GM23338 (cell line): ENCODE data around the gene PARVG. TPM values are rescaled to one million over a fixed set of nuclear protein-coding genes. Genes with fewer than 3 reads are reported as not detected.

Source experiments
- ATAC-seq: fragments of 200-7000 bp; cut with Tn5 transposase; 3 replicates; pipeline ENCODE4 v1.9.1; 2020
- DNase-seq: peaks from one replicate; pipeline ENCODE4 v3.0.0-alpha.2; 2015; ENCODE audit warnings: low spot score
- H2AFZ ChIP-seq: fragments of 200-600 bp; sonication (generic); 2 replicates; pipeline ENCODE4 v1.8.0; 2016; ENCODE audit warnings: antibody characterized with exemption, mild to moderate bottlenecking, moderate library complexity
- H3F3A ChIP-seq: fragments of 200-600 bp; sonication (generic); replicated peaks from 2 replicates; pipeline ENCODE4 v1.8.0; 2017; ENCODE audit warnings: antibody characterized with exemption, mixed run types, low read depth
- H3K27ac ChIP-seq: fragments of 200-600 bp; sonication (generic); 2 replicates; pipeline ENCODE4 v1.6.1; 2016; ENCODE audit warnings: low read depth
- H3K27me3 ChIP-seq: fragments of 200-600 bp; sonication (generic); 2 replicates; pipeline ENCODE4 v1.8.0; 2016; ENCODE audit warnings: mild to moderate bottlenecking, mixed run types, moderate library complexity; ENCODE audit not compliant: insufficient read depth
- H3K36me3 ChIP-seq: fragments of 200-600 bp; sonication (generic); 2 replicates; pipeline ENCODE4 v1.8.0; 2016; ENCODE audit warnings: mild to moderate bottlenecking; ENCODE audit not compliant: insufficient read depth
- H3K4me1 ChIP-seq: fragments of 200-600 bp; sonication (generic); 2 replicates; pipeline ENCODE4 v1.8.0; 2016; ENCODE audit warnings: mild to moderate bottlenecking, moderate library complexity; ENCODE audit not compliant: insufficient read depth
- H3K4me2 ChIP-seq: fragments of 200-600 bp; sonication (generic); 2 replicates; pipeline ENCODE4 v1.7.1; 2017; ENCODE audit warnings: mixed run types
- H3K4me3 ChIP-seq: fragments of 200-600 bp; sonication (generic); 2 replicates; pipeline ENCODE4 v1.6.1; 2016; ENCODE audit warnings: mixed run types
- H3K79me2 ChIP-seq: fragments of 200-600 bp; sonication (generic); replicated peaks from 2 replicates; pipeline ENCODE4 v1.8.0; 2017; ENCODE audit warnings: mild to moderate bottlenecking; ENCODE audit not compliant: insufficient read depth
- H3K9me2 ChIP-seq: fragments of 200-600 bp; sonication (generic); 2 replicates; pipeline ENCODE4 v1.8.0; 2017; ENCODE audit not compliant: insufficient read depth
- H4K20me1 ChIP-seq: fragments of 200-600 bp; sonication (generic); replicated peaks from 2 replicates; pipeline ENCODE4 v1.8.0; 2017; ENCODE audit warnings: mild to moderate bottlenecking; ENCODE audit not compliant: insufficient read depth
- H3K27ac Mint-ChIP-seq: 2 replicates; pipeline ENCODE4 v1.8.0; 2020; ENCODE audit warnings: inconsistent platforms, mild to moderate bottlenecking, moderate library complexity, mixed read lengths
- H3K27me3 Mint-ChIP-seq: 3 replicates; pipeline ENCODE4 v1.8.0; 2022; ENCODE audit warnings: low read depth, mild to moderate bottlenecking, moderate library complexity, mixed read lengths, inconsistent platforms; ENCODE audit not compliant: insufficient read depth, poor library complexity
- H3K36me3 Mint-ChIP-seq: 3 replicates; pipeline ENCODE4 v1.8.0; 2021; ENCODE audit warnings: low read depth, mild to moderate bottlenecking, inconsistent platforms, moderate library complexity, mixed read lengths
- H3K4me1 Mint-ChIP-seq: 3 replicates; pipeline ENCODE4 v1.8.0; 2020; ENCODE audit warnings: mild to moderate bottlenecking, inconsistent platforms, mixed read lengths
- H3K4me3 Mint-ChIP-seq: 3 replicates; pipeline ENCODE4 v1.8.0; 2021; ENCODE audit warnings: moderate library complexity, mild to moderate bottlenecking, inconsistent platforms, mixed read lengths
- H3K9me3 Mint-ChIP-seq: 3 replicates; pipeline ENCODE4 v1.8.0; 2020; ENCODE audit warnings: moderate library complexity, mild to moderate bottlenecking, inconsistent platforms, mixed read lengths
- EZH2phosphoT487 ChIP-seq: fragments of 200-600 bp; sonication (generic); IDR thresholded peaks from one replicate; pipeline ENCODE4 v1.8.1; 2018; ENCODE audit warnings: antibody characterized with exemption; ENCODE audit not compliant: unreplicated experiment
- JUNB ChIP-seq: IDR thresholded peaks from one replicate; pipeline ENCODE4 v1.6.1; 2016; ENCODE audit warnings: antibody characterized with exemption; ENCODE audit not compliant: unreplicated experiment
- ZNF114 ChIP-seq: fragments of 250-450 bp; sonication (Bioruptor Pico); IDR thresholded peaks from 2 replicates; pipeline ENCODE4 v1.5.0; 2020; ENCODE audit warnings: mild to moderate bottlenecking, moderate library complexity
- ZNF331 ChIP-seq: fragments of 250-450 bp; sonication (Bioruptor Pico); IDR thresholded peaks from 2 replicates; pipeline ENCODE4 v1.5.0; 2020; ENCODE audit warnings: low read depth, mild to moderate bottlenecking, moderate library complexity
- polyA plus RNA-seq: library from polyadenylated mRNA; unstranded; fragments of >200 nt; fragmentation: Nextera tagmentation; extraction: Ambion mirVana; gene quantifications from 2 replicates; pipeline ENCODE4 v1.2.1, GENCODE V29; 2016
- total RNA-seq: library from RNA; depleted of rRNA; stranded (reverse); fragments of >200 nt; shearing (Covaris generic); gene quantifications from 2 replicates; pipeline ENCODE4 v1.2.3, GENCODE V29; 2014
- TF ChIP-seq, protein P1 (sequence below): fragments of 250-450 bp; sonication (Bioruptor Pico); IDR thresholded peaks from 2 replicates; pipeline ENCODE4 v1.5.0; 2020; ENCODE audit warnings: mild to moderate bottlenecking, moderate library complexity
- TF ChIP-seq, protein P2 (sequence below), 2 experiments: fragments of 200-600 bp in 1 of 2; sonication (generic) in 1 of 2; conservative IDR thresholded peaks; 2 replicates each; pipeline versions ENCODE4 v1.5.1 to v1.6.1; 2016 to 2017; ENCODE audit warnings: antibody characterized with exemption in 2 of 2, low read depth in 2 of 2, mild to moderate bottlenecking in 2 of 2, moderate library complexity in 1 of 2
- TF ChIP-seq, protein P3 (sequence below): IDR thresholded peaks from 2 replicates; pipeline ENCODE4 v1.6.1; 2016; ENCODE audit warnings: antibody characterized with exemption

The PARVG gene
- total and polyA plus RNA-seq, 2 experiments from 2014 or later: 0.14 to 0.31 TPM

DNA sequence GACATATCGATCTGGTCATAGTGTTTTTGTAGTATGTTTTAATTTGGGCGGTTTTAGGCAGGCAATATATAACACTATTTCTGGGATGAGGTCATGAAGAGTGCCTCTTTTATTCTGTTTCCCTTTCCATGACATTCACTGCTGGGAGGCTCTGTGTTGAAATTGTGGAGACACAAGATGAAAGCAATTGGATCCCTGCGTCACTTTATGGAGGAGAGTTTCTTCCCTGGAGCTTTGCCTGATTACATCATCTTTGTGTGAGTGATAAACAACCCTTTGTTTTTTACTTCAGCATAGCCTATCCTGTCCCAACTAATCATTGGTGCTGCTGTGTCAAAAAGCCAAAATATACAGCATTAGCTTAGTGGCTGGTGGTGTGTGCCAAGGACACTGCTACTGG, 48.6 kb downstream of the PARVG start (continued):
- TF ChIP-seq, protein P1, sequence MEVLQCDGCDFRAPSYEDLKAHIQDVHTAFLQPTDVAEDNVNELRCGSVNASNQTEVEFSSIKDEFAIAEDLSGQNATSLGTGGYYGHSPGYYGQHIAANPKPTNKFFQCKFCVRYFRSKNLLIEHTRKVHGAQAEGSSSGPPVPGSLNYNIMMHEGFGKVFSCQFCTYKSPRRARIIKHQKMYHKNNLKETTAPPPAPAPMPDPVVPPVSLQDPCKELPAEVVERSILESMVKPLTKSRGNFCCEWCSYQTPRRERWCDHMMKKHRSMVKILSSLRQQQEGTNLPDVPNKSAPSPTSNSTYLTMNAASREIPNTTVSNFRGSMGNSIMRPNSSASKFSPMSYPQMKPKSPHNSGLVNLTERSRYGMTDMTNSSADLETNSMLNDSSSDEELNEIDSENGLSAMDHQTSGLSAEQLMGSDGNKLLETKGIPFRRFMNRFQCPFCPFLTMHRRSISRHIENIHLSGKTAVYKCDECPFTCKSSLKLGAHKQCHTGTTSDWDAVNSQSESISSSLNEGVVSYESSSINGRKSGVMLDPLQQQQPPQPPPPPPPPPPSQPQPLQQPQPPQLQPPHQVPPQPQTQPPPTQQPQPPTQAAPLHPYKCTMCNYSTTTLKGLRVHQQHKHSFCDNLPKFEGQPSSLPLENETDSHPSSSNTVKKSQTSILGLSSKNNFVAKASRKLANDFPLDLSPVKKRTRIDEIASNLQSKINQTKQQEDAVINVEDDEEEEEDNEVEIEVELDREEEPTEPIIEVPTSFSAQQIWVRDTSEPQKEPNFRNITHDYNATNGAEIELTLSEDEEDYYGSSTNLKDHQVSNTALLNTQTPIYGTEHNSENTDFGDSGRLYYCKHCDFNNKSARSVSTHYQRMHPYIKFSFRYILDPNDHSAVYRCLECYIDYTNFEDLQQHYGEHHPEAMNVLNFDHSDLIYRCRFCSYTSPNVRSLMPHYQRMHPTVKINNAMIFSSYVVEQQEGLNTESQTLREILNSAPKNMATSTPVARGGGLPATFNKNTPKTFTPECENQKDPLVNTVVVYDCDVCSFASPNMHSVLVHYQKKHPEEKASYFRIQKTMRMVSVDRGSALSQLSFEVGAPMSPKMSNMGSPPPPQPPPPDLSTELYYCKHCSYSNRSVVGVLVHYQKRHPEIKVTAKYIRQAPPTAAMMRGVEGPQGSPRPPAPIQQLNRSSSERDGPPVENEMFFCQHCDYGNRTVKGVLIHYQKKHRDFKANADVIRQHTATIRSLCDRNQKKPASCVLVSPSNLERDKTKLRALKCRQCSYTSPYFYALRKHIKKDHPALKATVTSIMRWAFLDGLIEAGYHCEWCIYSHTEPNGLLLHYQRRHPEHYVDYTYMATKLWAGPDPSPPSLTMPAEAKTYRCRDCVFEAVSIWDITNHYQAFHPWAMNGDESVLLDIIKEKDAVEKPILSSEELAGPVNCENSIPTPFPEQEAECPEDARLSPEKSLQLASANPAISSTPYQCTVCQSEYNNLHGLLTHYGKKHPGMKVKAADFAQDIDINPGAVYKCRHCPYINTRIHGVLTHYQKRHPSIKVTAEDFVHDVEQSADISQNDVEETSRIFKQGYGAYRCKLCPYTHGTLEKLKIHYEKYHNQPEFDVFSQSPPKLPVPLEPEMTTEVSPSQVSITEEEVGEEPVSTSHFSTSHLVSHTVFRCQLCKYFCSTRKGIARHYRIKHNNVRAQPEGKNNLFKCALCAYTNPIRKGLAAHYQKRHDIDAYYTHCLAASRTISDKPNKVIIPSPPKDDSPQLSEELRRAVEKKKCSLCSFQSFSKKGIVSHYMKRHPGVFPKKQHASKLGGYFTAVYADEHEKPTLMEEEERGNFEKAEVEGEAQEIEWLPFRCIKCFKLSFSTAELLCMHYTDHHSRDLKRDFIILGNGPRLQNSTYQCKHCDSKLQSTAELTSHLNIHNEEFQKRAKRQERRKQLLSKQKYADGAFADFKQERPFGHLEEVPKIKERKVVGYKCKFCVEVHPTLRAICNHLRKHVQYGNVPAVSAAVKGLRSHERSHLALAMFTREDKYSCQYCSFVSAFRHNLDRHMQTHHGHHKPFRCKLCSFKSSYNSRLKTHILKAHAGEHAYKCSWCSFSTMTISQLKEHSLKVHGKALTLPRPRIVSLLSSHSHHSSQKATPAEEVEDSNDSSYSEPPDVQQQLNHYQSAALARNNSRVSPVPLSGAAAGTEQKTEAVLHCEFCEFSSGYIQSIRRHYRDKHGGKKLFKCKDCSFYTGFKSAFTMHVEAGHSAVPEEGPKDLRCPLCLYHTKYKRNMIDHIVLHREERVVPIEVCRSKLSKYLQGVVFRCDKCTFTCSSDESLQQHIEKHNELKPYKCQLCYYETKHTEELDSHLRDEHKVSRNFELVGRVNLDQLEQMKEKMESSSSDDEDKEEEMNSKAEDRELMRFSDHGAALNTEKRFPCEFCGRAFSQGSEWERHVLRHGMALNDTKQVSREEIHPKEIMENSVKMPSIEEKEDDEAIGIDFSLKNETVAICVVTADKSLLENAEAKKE (CRISPR knock-in tag): no peak

DNA sequence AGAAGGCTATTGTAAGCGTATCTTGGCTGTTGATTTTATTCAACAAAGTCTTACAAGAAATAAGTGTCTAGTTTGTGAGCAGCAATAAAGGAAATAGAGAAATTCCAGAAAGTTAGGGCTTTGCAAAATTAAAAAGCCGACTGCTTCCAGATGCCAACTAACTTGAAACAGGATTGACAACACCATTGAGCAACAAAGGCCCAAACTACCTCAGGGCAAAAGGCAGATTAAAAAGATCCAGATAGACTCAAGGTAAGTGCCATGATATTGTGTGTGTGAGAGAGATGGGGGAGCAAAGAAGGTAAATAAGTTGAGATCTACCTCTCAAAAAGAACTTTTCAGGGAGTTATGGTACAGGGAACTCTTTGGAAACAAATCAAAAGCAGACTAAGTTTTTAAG, 49.1 kb downstream of the PARVG start:
- H3F3A ChIP-seq: no peaks in the 10 kb centered on the region
- H3K79me2 ChIP-seq: no peaks in the 10 kb centered on the region
- DNase-seq (no peak), ATAC-seq (no peak)
- H3K4me2 ChIP-seq: no peak overlapping the region
- no peaks in the 10 kb centered on the region for H3K27me3 ChIP-seq
- Mint-ChIP-seq H3K36me3 (no peaks in the 10 kb centered on the region), H3K27me3 (peaks cover 7% of the 10 kb centered on the region), H3K9me3 (peaks cover 12% of the 10 kb centered on the region; the same call in 2 of the 3 replicates), H3K4me3 (no peak overlapping the region), H3K27ac (no peak overlapping the region), H3K4me1 (no peaks in the 10 kb centered on the region)
- no peak overlapping the region for H3K4me3 ChIP-seq
- H4K20me1 ChIP-seq: no peaks in the 10 kb centered on the region
- H3K4me1 ChIP-seq: no peaks in the 10 kb centered on the region
- H2AFZ ChIP-seq: no peak overlapping the region
- H3K27ac ChIP-seq: no peak overlapping the region
- no peaks in the 10 kb centered on the region for H3K36me3 ChIP-seq
- H3K9me2 ChIP-seq: no peaks in the 10 kb centered on the region
- TF ChIP-seq JUNB (no peak), EZH2phosphoT487 (no peak), ZNF331 (CRISPR knock-in tag) (no peak), ZNF114 (CRISPR knock-in tag) (no peak)
- TF ChIP-seq, protein P1 (CRISPR knock-in tag): no peak
- TF ChIP-seq, protein P2, sequence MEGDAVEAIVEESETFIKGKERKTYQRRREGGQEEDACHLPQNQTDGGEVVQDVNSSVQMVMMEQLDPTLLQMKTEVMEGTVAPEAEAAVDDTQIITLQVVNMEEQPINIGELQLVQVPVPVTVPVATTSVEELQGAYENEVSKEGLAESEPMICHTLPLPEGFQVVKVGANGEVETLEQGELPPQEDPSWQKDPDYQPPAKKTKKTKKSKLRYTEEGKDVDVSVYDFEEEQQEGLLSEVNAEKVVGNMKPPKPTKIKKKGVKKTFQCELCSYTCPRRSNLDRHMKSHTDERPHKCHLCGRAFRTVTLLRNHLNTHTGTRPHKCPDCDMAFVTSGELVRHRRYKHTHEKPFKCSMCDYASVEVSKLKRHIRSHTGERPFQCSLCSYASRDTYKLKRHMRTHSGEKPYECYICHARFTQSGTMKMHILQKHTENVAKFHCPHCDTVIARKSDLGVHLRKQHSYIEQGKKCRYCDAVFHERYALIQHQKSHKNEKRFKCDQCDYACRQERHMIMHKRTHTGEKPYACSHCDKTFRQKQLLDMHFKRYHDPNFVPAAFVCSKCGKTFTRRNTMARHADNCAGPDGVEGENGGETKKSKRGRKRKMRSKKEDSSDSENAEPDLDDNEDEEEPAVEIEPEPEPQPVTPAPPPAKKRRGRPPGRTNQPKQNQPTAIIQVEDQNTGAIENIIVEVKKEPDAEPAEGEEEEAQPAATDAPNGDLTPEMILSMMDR (conservative IDR thresholded peaks at IDR 0.05; ENCODE audit: low read depth in 2 of 2): no peak
- TF ChIP-seq, protein P3, sequence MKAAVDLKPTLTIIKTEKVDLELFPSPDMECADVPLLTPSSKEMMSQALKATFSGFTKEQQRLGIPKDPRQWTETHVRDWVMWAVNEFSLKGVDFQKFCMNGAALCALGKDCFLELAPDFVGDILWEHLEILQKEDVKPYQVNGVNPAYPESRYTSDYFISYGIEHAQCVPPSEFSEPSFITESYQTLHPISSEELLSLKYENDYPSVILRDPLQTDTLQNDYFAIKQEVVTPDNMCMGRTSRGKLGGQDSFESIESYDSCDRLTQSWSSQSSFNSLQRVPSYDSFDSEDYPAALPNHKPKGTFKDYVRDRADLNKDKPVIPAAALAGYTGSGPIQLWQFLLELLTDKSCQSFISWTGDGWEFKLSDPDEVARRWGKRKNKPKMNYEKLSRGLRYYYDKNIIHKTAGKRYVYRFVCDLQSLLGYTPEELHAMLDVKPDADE: no peak
